GM13976 (cell line): ENCODE measurements around the gene PTPRG.

Experiments used
- DNase-seq: peaks from one replicate; pipeline ENCODE4 v3.0.0; 2012; ENCODE audit warnings: low spot score
- CTCF ChIP-seq: IDR thresholded peaks from 2 replicates; pipeline ENCODE4 v1.5.1; 2012; ENCODE audit warnings: borderline replicate concordance, mild to moderate bottlenecking; ENCODE audit not compliant: insufficient read depth; ENCODE audit errors: extremely low read depth, missing control alignments, control extremely low read depth
- in situ Hi-C: fragments of 300-500 bp; cut with MboI; formaldehyde crosslinking; loops from one replicate; pipeline ENCODE4 v1.12.0; 2022; ENCODE audit warnings: low sequenced_read_pairs, mixed read lengths, inconsistent platforms; ENCODE audit not compliant: unreplicated experiment

Gene PTPRG

GRCh38 chr3:62329971-62330370 lies 768.6 kb downstream of the PTPRG start:
- in situ Hi-C loops: no loop called here
- TF ChIP-seq CTCF: no peak

GRCh38 chr3:62332017-62332416 lies 770.6 kb downstream of the PTPRG start:
- no peak for TF ChIP-seq CTCF
- in situ Hi-C loops: no loop called here
- no peak for DNase-seq

More at GRCh38 chr3:62329971-62330370, 768.6 kb downstream of the PTPRG start:
- no peak for DNase-seq

GRCh38 chr3:62332835-62333244 lies 771.5 kb downstream of the PTPRG start:
- no peak for DNase-seq
- TF ChIP-seq CTCF: peak; percentile 23
- in situ Hi-C loops: no loop called here

- DNase-seq: no peak
- in situ Hi-C loops: no loop called here
- no peak for TF ChIP-seq CTCF
These were observed 773.8 kb downstream of the PTPRG start for GRCh38 chr3:62335196-62335595.

- no peak for DNase-seq
- in situ Hi-C loops: no loop called here
- no peak for TF ChIP-seq CTCF
These were observed 782.4 kb downstream of the PTPRG start for GRCh38 chr3:62343755-62344154.
